H9 (cell line): ENCODE measurements around the gene PRKAG2. TPM values are rescaled to one million over a fixed set of nuclear protein-coding genes. Genes with fewer than 3 reads are reported as not detected.
A peak's percentile ranks its signal among the peaks of the same experiment; 100 is the strongest.

Experiments used
- DNase-seq: peaks from one replicate; pipeline ENCODE4 v3.0.0-alpha.2; 2017
- H2AFZ ChIP-seq: one replicate; pipeline ENCODE4 v1.6.1; 2013; ENCODE audit warnings: mild to moderate bottlenecking, low read length, control low read depth, moderate library complexity
- H2AK5ac ChIP-seq: 2 replicates; pipeline ENCODE4 v1.6.1; 2013; ENCODE audit warnings: low read length, control low read depth, mixed read lengths; ENCODE audit not compliant: insufficient read length
- H2BK120ac ChIP-seq: one replicate; pipeline ENCODE4 v1.6.1; 2013; ENCODE audit warnings: low read depth, mild to moderate bottlenecking, low read length, control low read depth, inconsistent platforms; ENCODE audit not compliant: poor library complexity, severe bottlenecking
- H2BK12ac ChIP-seq: 2 replicates; pipeline ENCODE4 v1.6.1; 2013; ENCODE audit warnings: low read length, control low read depth, mixed read lengths, low read depth; ENCODE audit not compliant: insufficient read length
- H2BK15ac ChIP-seq: 2 replicates; pipeline ENCODE4 v1.6.1; 2013; ENCODE audit warnings: low read depth, low read length, control low read depth
- H2BK20ac ChIP-seq: one replicate; pipeline ENCODE4 v1.6.1; 2013; ENCODE audit warnings: low read depth, mild to moderate bottlenecking, low read length, control low read depth, inconsistent platforms; ENCODE audit not compliant: poor library complexity, severe bottlenecking
- H2BK5ac ChIP-seq: 2 replicates; pipeline ENCODE4 v1.6.1; 2013; ENCODE audit warnings: low read length, control low read depth, mixed read lengths; ENCODE audit not compliant: insufficient read length
- H3K14ac ChIP-seq: 2 replicates; pipeline ENCODE4 v1.6.1; 2013; ENCODE audit warnings: low read length, control low read depth; ENCODE audit not compliant: insufficient read depth
- H3K18ac ChIP-seq: 2 replicates; pipeline ENCODE4 v1.6.1; 2013; ENCODE audit warnings: low read depth, mild to moderate bottlenecking, mixed read lengths, low read length, control low read depth; ENCODE audit not compliant: insufficient read length
- H3K23ac ChIP-seq: 2 replicates; pipeline ENCODE4 v1.6.1; 2013; ENCODE audit warnings: low read length, control low read depth, mixed read lengths, low read depth; ENCODE audit not compliant: insufficient read length
- H3K23me2 ChIP-seq: 2 replicates; pipeline ENCODE4 v1.6.1; 2013; ENCODE audit warnings: low read depth, mild to moderate bottlenecking, mixed read lengths, low read length, control low read depth; ENCODE audit not compliant: insufficient read length, poor library complexity, severe bottlenecking
- H3K27ac ChIP-seq: 2 replicates; pipeline ENCODE4 v1.5.1; 2013; ENCODE audit warnings: low read length, control low read depth, mixed read lengths, low read depth; ENCODE audit not compliant: insufficient read length
- H3K27me3 ChIP-seq: 2 replicates; pipeline ENCODE4 v1.6.1; 2013; ENCODE audit warnings: low read length, control low read depth, inconsistent platforms; ENCODE audit not compliant: insufficient read depth
- H3K4ac ChIP-seq: 2 replicates; pipeline ENCODE4 v1.6.1; 2013; ENCODE audit warnings: low read depth, mild to moderate bottlenecking, control low read depth, inconsistent platforms, low read length, moderate library complexity
- H3K4me1 ChIP-seq: 2 replicates; pipeline ENCODE4 v1.6.1; 2013; ENCODE audit warnings: low read length, control low read depth, inconsistent platforms; ENCODE audit not compliant: insufficient read depth
- H3K4me2 ChIP-seq: 2 replicates; pipeline ENCODE4 v1.6.1; 2013; ENCODE audit warnings: low read length, control low read depth, mixed read lengths; ENCODE audit not compliant: insufficient read length, insufficient read depth
- H3K56ac ChIP-seq: 2 replicates; pipeline ENCODE4 v1.6.1; 2013; ENCODE audit warnings: low read depth, mild to moderate bottlenecking, mixed read lengths, low read length, control low read depth; ENCODE audit not compliant: insufficient read length
- H3K79me1 ChIP-seq: 2 replicates; pipeline ENCODE4 v1.6.1; 2013; ENCODE audit warnings: low read depth, mild to moderate bottlenecking, moderate library complexity, low read length, control low read depth, inconsistent platforms; ENCODE audit not compliant: insufficient read depth, poor library complexity, severe bottlenecking
- H3K79me2 ChIP-seq: 2 replicates; pipeline ENCODE4 v1.6.1; 2013; ENCODE audit warnings: low read length, control low read depth, inconsistent platforms; ENCODE audit not compliant: insufficient read depth
- H3K9ac ChIP-seq: 2 replicates; pipeline ENCODE4 v1.6.1; 2013; ENCODE audit warnings: low read length, control low read depth, mixed read lengths; ENCODE audit not compliant: insufficient read length; ENCODE audit errors: extremely low read depth
- H3K9me3 ChIP-seq: one replicate; pipeline ENCODE4 v1.6.1; 2013; ENCODE audit warnings: low read depth, low read length, inconsistent platforms; ENCODE audit not compliant: control insufficient read depth
- H3T11ph ChIP-seq: one replicate; pipeline ENCODE4 v1.6.1; 2013; ENCODE audit warnings: mild to moderate bottlenecking, low read length, control low read depth, inconsistent platforms
- H4K20me1 ChIP-seq: one replicate; pipeline ENCODE4 v1.6.1; 2013; ENCODE audit not compliant: control insufficient read depth, insufficient read length, insufficient read depth
- H4K5ac ChIP-seq: 2 replicates; pipeline ENCODE4 v1.6.1; 2013; ENCODE audit warnings: low read depth, mild to moderate bottlenecking, mixed read lengths, low read length, control low read depth; ENCODE audit not compliant: insufficient read length
- H4K8ac ChIP-seq: replicated peaks from 2 replicates; pipeline ENCODE4 v1.6.1; 2013; ENCODE audit warnings: low read length, control low read depth, mixed read lengths, low read depth; ENCODE audit not compliant: insufficient read length
- H4K91ac ChIP-seq: 2 replicates; pipeline ENCODE4 v1.6.1; 2013; ENCODE audit warnings: low read depth, mild to moderate bottlenecking, moderate library complexity, mixed read lengths, low read length, control low read depth; ENCODE audit not compliant: insufficient read length
- H3K27ac Mint-ChIP-seq, 3 experiments: 2 replicates in 2 of 3; 3 replicates in 1 of 3; pipeline ENCODE4 v1.8.0; 2020 to 2021; ENCODE audit warnings: mixed read lengths in 3 of 3, mild to moderate bottlenecking in 1 of 3, moderate library complexity in 1 of 3
- H3K27me3 Mint-ChIP-seq: 2 replicates; pipeline ENCODE4 v1.8.0; 2021; ENCODE audit warnings: low read depth, mild to moderate bottlenecking, moderate library complexity, mixed read lengths
- H3K36me3 Mint-ChIP-seq, 3 experiments: 2 replicates in 2 of 3; 3 replicates in 1 of 3; pipeline ENCODE4 v1.8.0; 2020 to 2021; ENCODE audit warnings: low read depth in 3 of 3, mixed read lengths in 3 of 3; ENCODE audit not compliant: insufficient read depth in 1 of 3
- H3K4me1 Mint-ChIP-seq, 2 experiments: 2 replicates each; pipeline ENCODE4 v1.8.0; 2020; ENCODE audit warnings: mixed read lengths in 2 of 2
- H3K4me3 Mint-ChIP-seq, 2 experiments: 2 replicates in 1 of 2; 3 replicates in 1 of 2; pipeline ENCODE4 v1.8.0; 2020 to 2021; ENCODE audit warnings: mild to moderate bottlenecking in 2 of 2, mixed read lengths in 2 of 2, moderate library complexity in 1 of 2
- H3K9me3 Mint-ChIP-seq, 2 experiments: 2 replicates in 1 of 2; 3 replicates in 1 of 2; pipeline ENCODE4 v1.8.0; 2020; ENCODE audit warnings: mild to moderate bottlenecking in 2 of 2, mixed read lengths in 2 of 2, moderate library complexity in 1 of 2
- CTCF ChIP-seq: fragments of 200-600 bp; sonication (generic); conservative IDR thresholded peaks from 3 replicates; pipeline ENCODE4 v1.8.0; 2021; ENCODE audit warnings: antibody characterized with exemption, mild to moderate bottlenecking
- WGBS: extraction: QIAGEN DNeasy Blood & Tissue Kit; methylation state at CpG from one replicate; pipeline ENCODE4 v1.1.7; 2013; ENCODE audit warnings: missing lambda C conversion rate, low lambda C conversion rate, mixed read lengths; ENCODE audit not compliant: insufficient read length; ENCODE audit errors: extremely low coverage; 5-methylcytosine and 5-hydroxymethylcytosine counted together
- total RNA-seq: library from RNA; stranded (reverse); gene quantifications from 2 replicates; pipeline ENCODE4 v1.2.1, GENCODE V29; 2021

PRKAG2 gene
- total RNA-seq, 1 experiment from 2014 or later = 11.8 TPM

- no peaks in the 10 kb centered on the region for H3K79me2 ChIP-seq
- peaks cover 2% of the 10 kb centered on the region; the same call in 1 of the 2 replicates for H3K4me1 ChIP-seq
- Mint-ChIP-seq H3K27ac (no peak overlapping the region), H3K36me3 (peaks cover 5 to 15% (median 8%) of the 10 kb centered on the region in 3 experiments; a peak in 6 of 7 replicates), H3K4me1 (peaks cover 32 to 34% of the 10 kb centered on the region in 2 experiments), H3K4me3 (peak overlapping the region; percentile 72 to 85), H3K27me3 (peaks cover 34% of the 10 kb centered on the region), H3K9me3 (peaks cover 11 to 18% of the 10 kb centered on the region in 2 experiments)
- no peak overlapping the region for H3K4ac ChIP-seq
- no peak for DNase-seq
- H3K23ac ChIP-seq = no peak overlapping the region
- H2BK12ac ChIP-seq = no peak overlapping the region
- peak overlapping the region; percentile 96 for H3K4me2 ChIP-seq
- H2BK120ac ChIP-seq = no peak overlapping the region
- no peak overlapping the region for H2BK20ac ChIP-seq
- peaks cover 8% of the 10 kb centered on the region; the same call in 1 of the 2 replicates for H3K27me3 ChIP-seq
- H3K79me1 ChIP-seq = peaks cover 3% of the 10 kb centered on the region
- no peak overlapping the region for H3K27ac ChIP-seq
- H4K5ac ChIP-seq = no peak overlapping the region
- H3K9me3 ChIP-seq = no peaks in the 10 kb centered on the region
- no peak for TF ChIP-seq CTCF
- no peak overlapping the region for H3K14ac ChIP-seq
- no peak overlapping the region for H3K56ac ChIP-seq
- H4K8ac ChIP-seq = no peak overlapping the region
- no peaks in the 10 kb centered on the region for H4K20me1 ChIP-seq
- no CpG with 5 or more reads among the region's 17 CpGs for WGBS
- H4K91ac ChIP-seq = no peak overlapping the region
- H3T11ph ChIP-seq = no peak overlapping the region
- H3K9ac ChIP-seq = peak overlapping the region; percentile 38
- peaks cover 11% of the 10 kb centered on the region for H3K23me2 ChIP-seq
- H2BK5ac ChIP-seq = no peak overlapping the region
- H3K18ac ChIP-seq = no peak overlapping the region
- no peak overlapping the region for H2AFZ ChIP-seq
- no peak overlapping the region for H2BK15ac ChIP-seq
- no peak overlapping the region for H2AK5ac ChIP-seq
These were observed 245.9 kb downstream of the PRKAG2 start for GRCh38 chr7:151630851-151631569.
